ENCODE measurements around the gene MPG. TPM values are rescaled to one million over a fixed set of nuclear protein-coding genes. Genes with fewer than 3 reads are reported as not detected.

The MPG gene
- total and polyA plus RNA-seq, 2 experiments from 2014 or later, result 38.0 to 91.1 TPM

GRCh38 chr16:116015-116414 lies 38.0 kb downstream of the MPG start:
- H3K36me3 Mint-ChIP-seq (ENCODE audit: low read depth), result peaks cover 30% of the 10 kb centered on the region; the same call in 2 of the 3 replicates
- Histone ChIP-seq H4K20me1 (replicated peaks; ENCODE audit: insufficient read depth) (peaks cover 5% of the 10 kb centered on the region; the same call in 1 of the 2 replicates), H3K36me3 (ENCODE audit: insufficient read depth) (0 out of 2 replicates have a peak, but pooled peaks cover 7% of the 10 kb centered on the region), H3K4me2 (no peak overlapping the region), H3K4me3 (no peak overlapping the region), H3K4me1 (ENCODE audit: insufficient read depth) (no peaks in the 10 kb centered on the region), H3K27me3 (ENCODE audit: insufficient read depth) (no peaks in the 10 kb centered on the region), H2AFZ (no peak overlapping the region), H3K27ac (ENCODE audit: low read depth) (no peak overlapping the region), H3K9me2 (ENCODE audit: insufficient read depth) (no peaks in the 10 kb centered on the region), H3K79me2 (replicated peaks; ENCODE audit: insufficient read depth) (no peaks in the 10 kb centered on the region), H3F3A (replicated peaks; ENCODE audit: low read depth) (0 out of 2 replicates have a peak, but pooled peaks cover 3% of the 10 kb centered on the region)
- TF ChIP-seq NANOG (IDR thresholded peaks at IDR 0.05; ENCODE audit: borderline replicate concordance) (no peak), CREB1 (CRISPR knock-in tag; IDR thresholded peaks at IDR 0.05; ENCODE audit: low read depth) (no peak), EZH2 (IDR thresholded peaks at IDR 0.05; ENCODE audit: low read depth, unreplicated experiment) (no peak), ZNF114 (CRISPR knock-in tag; IDR thresholded peaks at IDR 0.05) (no peak), ETS1 (IDR thresholded peaks at IDR 0.05) (no peak), JUNB (IDR thresholded peaks at IDR 0.05; ENCODE audit: unreplicated experiment) (no peak), STAT1 (IDR thresholded peaks at IDR 0.05; ENCODE audit: unreplicated experiment) (no peak), ZNF331 (CRISPR knock-in tag; IDR thresholded peaks at IDR 0.05; ENCODE audit: low read depth) (no peak), REST (IDR thresholded peaks at IDR 0.05; ENCODE audit: unreplicated experiment) (no peak)
- TF ChIP-seq, protein P1, sequence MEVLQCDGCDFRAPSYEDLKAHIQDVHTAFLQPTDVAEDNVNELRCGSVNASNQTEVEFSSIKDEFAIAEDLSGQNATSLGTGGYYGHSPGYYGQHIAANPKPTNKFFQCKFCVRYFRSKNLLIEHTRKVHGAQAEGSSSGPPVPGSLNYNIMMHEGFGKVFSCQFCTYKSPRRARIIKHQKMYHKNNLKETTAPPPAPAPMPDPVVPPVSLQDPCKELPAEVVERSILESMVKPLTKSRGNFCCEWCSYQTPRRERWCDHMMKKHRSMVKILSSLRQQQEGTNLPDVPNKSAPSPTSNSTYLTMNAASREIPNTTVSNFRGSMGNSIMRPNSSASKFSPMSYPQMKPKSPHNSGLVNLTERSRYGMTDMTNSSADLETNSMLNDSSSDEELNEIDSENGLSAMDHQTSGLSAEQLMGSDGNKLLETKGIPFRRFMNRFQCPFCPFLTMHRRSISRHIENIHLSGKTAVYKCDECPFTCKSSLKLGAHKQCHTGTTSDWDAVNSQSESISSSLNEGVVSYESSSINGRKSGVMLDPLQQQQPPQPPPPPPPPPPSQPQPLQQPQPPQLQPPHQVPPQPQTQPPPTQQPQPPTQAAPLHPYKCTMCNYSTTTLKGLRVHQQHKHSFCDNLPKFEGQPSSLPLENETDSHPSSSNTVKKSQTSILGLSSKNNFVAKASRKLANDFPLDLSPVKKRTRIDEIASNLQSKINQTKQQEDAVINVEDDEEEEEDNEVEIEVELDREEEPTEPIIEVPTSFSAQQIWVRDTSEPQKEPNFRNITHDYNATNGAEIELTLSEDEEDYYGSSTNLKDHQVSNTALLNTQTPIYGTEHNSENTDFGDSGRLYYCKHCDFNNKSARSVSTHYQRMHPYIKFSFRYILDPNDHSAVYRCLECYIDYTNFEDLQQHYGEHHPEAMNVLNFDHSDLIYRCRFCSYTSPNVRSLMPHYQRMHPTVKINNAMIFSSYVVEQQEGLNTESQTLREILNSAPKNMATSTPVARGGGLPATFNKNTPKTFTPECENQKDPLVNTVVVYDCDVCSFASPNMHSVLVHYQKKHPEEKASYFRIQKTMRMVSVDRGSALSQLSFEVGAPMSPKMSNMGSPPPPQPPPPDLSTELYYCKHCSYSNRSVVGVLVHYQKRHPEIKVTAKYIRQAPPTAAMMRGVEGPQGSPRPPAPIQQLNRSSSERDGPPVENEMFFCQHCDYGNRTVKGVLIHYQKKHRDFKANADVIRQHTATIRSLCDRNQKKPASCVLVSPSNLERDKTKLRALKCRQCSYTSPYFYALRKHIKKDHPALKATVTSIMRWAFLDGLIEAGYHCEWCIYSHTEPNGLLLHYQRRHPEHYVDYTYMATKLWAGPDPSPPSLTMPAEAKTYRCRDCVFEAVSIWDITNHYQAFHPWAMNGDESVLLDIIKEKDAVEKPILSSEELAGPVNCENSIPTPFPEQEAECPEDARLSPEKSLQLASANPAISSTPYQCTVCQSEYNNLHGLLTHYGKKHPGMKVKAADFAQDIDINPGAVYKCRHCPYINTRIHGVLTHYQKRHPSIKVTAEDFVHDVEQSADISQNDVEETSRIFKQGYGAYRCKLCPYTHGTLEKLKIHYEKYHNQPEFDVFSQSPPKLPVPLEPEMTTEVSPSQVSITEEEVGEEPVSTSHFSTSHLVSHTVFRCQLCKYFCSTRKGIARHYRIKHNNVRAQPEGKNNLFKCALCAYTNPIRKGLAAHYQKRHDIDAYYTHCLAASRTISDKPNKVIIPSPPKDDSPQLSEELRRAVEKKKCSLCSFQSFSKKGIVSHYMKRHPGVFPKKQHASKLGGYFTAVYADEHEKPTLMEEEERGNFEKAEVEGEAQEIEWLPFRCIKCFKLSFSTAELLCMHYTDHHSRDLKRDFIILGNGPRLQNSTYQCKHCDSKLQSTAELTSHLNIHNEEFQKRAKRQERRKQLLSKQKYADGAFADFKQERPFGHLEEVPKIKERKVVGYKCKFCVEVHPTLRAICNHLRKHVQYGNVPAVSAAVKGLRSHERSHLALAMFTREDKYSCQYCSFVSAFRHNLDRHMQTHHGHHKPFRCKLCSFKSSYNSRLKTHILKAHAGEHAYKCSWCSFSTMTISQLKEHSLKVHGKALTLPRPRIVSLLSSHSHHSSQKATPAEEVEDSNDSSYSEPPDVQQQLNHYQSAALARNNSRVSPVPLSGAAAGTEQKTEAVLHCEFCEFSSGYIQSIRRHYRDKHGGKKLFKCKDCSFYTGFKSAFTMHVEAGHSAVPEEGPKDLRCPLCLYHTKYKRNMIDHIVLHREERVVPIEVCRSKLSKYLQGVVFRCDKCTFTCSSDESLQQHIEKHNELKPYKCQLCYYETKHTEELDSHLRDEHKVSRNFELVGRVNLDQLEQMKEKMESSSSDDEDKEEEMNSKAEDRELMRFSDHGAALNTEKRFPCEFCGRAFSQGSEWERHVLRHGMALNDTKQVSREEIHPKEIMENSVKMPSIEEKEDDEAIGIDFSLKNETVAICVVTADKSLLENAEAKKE (CRISPR knock-in tag; IDR thresholded peaks at IDR 0.05), result no peak
- no peak overlapping the region for H3K4me3 Mint-ChIP-seq
- ATAC-seq (no peak), DNase-seq (ENCODE audit: low spot score) (no peak)
- no peaks in the 10 kb centered on the region for H3K9me3 Mint-ChIP-seq
- no peak overlapping the region for H3K27ac Mint-ChIP-seq
- H3K27me3 Mint-ChIP-seq (ENCODE audit: insufficient read depth, low read depth, poor library complexity), result peaks cover 4% of the 10 kb centered on the region
- H3K4me1 Mint-ChIP-seq, result peaks cover 13% of the 10 kb centered on the region

All from GM23338 (cell line).